Thyroid gland (tissue), 4 donors: ENCODE measurements around the gene NAP1L4. TPM values are rescaled to one million over a fixed set of nuclear protein-coding genes. Genes with fewer than 3 reads are reported as not detected.

Source experiments
- DNase-seq, 2 donors: peaks; one replicate each; pipeline ENCODE4 v3.0.0-alpha.2; 2019
- H3K27ac ChIP-seq, 3 donors: fragments of 200-600 bp; sonication (generic); 1 replicate in 2 of 3; 2 replicates in 1 of 3; pipeline ENCODE4 v1.5.1; 2016 to 2019; ENCODE audit warnings: mild to moderate bottlenecking in 1 of 3, moderate library complexity in 1 of 3
- H3K27me3 ChIP-seq: fragments of 200-600 bp; sonication (generic); one replicate; pipeline ENCODE4 v1.5.1; 2019
- H3K36me3 ChIP-seq, 2 donors: fragments of 200-600 bp; sonication (generic); one replicate each; pipeline ENCODE4 v1.5.1; 2016 to 2019
- H3K4me1 ChIP-seq, 2 donors: fragments of 200-600 bp; sonication (generic); one replicate each; pipeline ENCODE4 v1.5.1; 2017 to 2019
- H3K4me3 ChIP-seq, 3 donors: fragments of 200-600 bp; sonication (generic); replicated peaks in 1 of 3; 1 replicate in 2 of 3; 2 replicates in 1 of 3; pipeline ENCODE4 v1.5.1; 2016; ENCODE audit warnings: mild to moderate bottlenecking in 1 of 3
- H3K9me3 ChIP-seq: fragments of 200-600 bp; sonication (generic); one replicate; pipeline ENCODE4 v1.5.1; 2017
- POLR2A ChIP-seq, 2 donors: fragments of 450-650 bp; IDR thresholded peaks; one replicate each; pipeline ENCODE4 v1.6.1; 2017; ENCODE audit warnings: antibody characterized with exemption in 2 of 2, mild to moderate bottlenecking in 2 of 2, moderate library complexity in 1 of 2
- WGBS, 2 donors: methylation state at CpG; one replicate each; pipeline ENCODE4 v1.1.5; 2017; 5-methylcytosine and 5-hydroxymethylcytosine counted together
- intact Hi-C: fragments of 100-400 bp; cut with DNase I; formaldehyde crosslinking; loops from one replicate; pipeline ENCODE4 v1.15.1; 2023
- total RNA-seq, 4 donors: library from RNA; depleted of rRNA; stranded (reverse); fragments of >200 nt; gene quantifications; one replicate each; pipeline ENCODE4 v1.2.3, GENCODE V29; 2016
- TF ChIP-seq, protein P1 (sequence below), 6 experiments: fragments of 200-600 bp in 3 of 6; fragments of 450-650 bp in 3 of 6; sonication (generic) in 3 of 6; IDR thresholded peaks; one replicate each; pipeline ENCODE4 v1.5.1; 2016 to 2019; ENCODE audit warnings: antibody characterized with exemption in 6 of 6, mild to moderate bottlenecking in 2 of 6, inconsistent platforms in 1 of 6, moderate library complexity in 1 of 6

The NAP1L4 gene
- total RNA-seq, 4 donors from 2014 or later = 104 to 117 (median 108) TPM

DNA sequence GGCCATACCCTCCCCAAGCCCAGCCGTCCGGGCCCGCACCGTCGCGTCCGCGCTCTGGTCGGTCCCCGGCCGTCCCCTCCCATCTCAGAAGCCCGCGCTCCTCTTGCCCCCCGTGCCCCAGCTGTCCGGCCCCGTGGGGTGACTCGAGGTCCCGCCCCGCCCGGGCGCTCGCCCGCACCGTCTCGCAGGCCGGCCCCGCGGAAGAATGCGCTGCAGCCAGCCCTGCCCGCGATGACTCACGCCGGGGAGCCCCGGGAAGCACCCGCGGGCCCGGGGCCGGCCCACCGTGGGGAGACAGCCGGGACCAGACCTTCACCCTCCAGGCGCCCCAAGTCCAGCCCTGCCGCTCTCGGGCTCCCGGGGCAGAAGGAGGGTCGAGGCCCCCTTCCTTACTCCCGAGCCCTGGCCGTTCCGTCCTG is 62.6 kb downstream of the NAP1L4 start:
- Histone ChIP-seq H3K27ac (peak overlapping the region in 1 of 3 donors; percentile 70), H3K4me3 (peak overlapping the region in 2 of 3 donors; percentile 21 to 52), H3K36me3 (no peaks in the 10 kb centered on the region), H3K4me1 (peaks cover 26 to 40% of the 10 kb centered on the region in 2 donors), H3K27me3 (no peaks in the 10 kb centered on the region), H3K9me3 (no peaks in the 10 kb centered on the region)
- WGBS, 2 donors = 0% methylated on average over 1 of the region's 48 CpGs; no CpG with 5 or more reads in 1 of the 2 donors
- no peak for TF ChIP-seq POLR2A (IDR thresholded peaks at IDR 0.05)
- TF ChIP-seq, protein P1, sequence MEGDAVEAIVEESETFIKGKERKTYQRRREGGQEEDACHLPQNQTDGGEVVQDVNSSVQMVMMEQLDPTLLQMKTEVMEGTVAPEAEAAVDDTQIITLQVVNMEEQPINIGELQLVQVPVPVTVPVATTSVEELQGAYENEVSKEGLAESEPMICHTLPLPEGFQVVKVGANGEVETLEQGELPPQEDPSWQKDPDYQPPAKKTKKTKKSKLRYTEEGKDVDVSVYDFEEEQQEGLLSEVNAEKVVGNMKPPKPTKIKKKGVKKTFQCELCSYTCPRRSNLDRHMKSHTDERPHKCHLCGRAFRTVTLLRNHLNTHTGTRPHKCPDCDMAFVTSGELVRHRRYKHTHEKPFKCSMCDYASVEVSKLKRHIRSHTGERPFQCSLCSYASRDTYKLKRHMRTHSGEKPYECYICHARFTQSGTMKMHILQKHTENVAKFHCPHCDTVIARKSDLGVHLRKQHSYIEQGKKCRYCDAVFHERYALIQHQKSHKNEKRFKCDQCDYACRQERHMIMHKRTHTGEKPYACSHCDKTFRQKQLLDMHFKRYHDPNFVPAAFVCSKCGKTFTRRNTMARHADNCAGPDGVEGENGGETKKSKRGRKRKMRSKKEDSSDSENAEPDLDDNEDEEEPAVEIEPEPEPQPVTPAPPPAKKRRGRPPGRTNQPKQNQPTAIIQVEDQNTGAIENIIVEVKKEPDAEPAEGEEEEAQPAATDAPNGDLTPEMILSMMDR (IDR thresholded peaks at IDR 0.05) = no peak
- peak; percentile 63 to 73 for DNase-seq
- intact Hi-C loops = no loop called here

DNA sequence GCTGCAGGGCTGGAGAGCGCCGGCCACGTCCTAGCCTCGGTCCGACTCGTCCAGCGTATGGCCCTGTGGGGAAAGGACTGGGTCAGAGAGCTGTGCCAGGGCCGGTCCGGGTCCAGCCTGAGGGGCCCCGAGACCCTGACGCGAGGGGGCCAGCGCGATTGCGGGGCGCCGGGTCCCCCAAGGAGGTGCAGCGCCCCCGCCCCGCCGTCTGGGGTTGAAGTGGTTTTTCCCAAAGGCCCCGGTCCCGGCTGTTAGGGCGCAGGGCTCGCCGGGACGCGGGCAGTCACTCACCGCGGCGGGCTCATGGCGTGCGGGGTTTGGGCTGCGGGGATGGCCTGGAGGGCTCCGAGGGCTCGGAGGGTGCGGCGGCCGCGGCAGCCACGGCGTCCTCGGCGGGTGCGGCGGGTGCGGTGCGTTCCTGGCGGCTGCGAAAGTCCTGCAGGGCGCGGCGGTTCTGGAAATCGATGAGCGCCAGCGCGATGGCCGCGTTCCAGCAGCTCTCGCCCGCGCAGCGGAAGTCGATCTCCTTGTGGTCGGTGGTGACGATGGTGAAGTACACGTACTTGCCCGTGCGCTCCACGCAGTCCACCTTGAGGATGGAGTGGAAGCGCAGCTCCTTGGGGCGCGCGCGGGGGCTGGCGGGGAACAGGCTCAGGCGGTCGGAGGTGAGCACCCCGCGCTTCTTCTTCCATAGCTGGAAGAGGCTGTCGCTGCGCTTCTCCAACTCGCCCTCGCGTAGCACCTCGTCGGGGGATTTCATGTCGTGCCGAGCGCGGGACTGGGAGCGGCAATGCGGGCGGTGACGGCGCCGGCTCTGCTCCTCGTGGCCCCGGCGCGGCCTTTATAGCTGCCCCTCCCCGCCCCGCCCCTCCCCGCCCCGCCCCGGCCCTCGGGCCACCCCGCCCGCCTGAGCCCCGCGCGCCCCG is 63.3 kb downstream of the NAP1L4 start, which contains the start of gene PHLDA2:
PHLDA2 (minus strand) TSS at position 816 of the 926 bp plus-strand sequence; CDS start at position 760, 56 bp downstream.
- peak; percentile 57 to 70 for TF ChIP-seq POLR2A (IDR thresholded peaks at IDR 0.05)
- TF ChIP-seq, protein P1 (IDR thresholded peaks at IDR 0.05) = peak in 2 of 6 experiments; percentile 7 to 8
- H3K36me3 ChIP-seq = no peaks in the 10 kb centered on the region
- H3K4me3 ChIP-seq = peak within 1 kb of the TSS; percentile 21 to 52 (median 39)
- 8 to 9% methylated on average over 12 to 17 of the region's 113 CpGs for WGBS, 2 donors
- no peaks in the 10 kb centered on the region for H3K9me3 ChIP-seq
- peaks cover 30 to 46% of the 10 kb centered on the region in 2 donors for H3K4me1 ChIP-seq
- H3K27ac ChIP-seq = peak within 1 kb of the TSS in 1 of 3 donors; percentile 70
- H3K27me3 ChIP-seq = no peaks in the 10 kb centered on the region
- intact Hi-C loops = no loop called here
- DNase-seq = peak; percentile 56 to 64

DNA sequence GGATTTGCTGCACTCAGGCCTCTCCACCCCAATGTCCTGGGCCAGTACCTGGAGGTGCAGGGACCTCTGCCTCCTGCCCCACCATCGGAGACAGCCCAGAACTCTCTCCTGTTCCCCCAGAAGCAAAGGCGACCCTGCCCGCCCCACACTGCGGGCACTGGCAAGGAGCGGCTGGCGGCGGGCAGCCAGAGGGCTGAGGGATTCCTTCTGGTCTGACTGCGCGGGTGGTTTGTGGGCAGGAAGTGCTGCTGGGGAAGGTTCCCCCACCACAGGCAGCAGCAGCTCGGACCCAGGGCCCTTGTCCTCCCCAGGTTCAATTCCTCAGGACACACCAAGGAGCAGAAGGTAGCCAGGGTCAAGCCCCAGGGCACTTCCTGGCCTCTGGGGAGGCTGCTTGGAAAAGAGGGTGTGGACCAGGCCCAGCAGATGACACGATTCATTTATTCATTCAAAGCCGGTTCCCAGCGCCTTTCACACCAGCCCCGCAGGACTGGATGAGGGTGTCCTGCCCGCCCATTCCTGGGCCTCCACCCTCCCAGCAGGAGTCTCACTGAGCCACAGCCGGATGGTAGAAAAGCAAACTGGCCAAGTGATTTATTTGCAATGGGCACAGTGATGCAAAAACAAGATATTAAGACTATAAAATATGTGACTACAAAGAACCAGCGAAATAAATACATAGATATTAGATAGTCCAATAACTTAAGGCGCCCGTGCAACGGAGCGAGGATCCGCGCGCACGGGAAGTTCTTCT is 64.1 kb downstream of the NAP1L4 start:
- peaks cover 36 to 54% of the 10 kb centered on the region in 2 donors for H3K4me1 ChIP-seq
- peak in 1 of 2 donors; percentile 23 for DNase-seq

DNA sequence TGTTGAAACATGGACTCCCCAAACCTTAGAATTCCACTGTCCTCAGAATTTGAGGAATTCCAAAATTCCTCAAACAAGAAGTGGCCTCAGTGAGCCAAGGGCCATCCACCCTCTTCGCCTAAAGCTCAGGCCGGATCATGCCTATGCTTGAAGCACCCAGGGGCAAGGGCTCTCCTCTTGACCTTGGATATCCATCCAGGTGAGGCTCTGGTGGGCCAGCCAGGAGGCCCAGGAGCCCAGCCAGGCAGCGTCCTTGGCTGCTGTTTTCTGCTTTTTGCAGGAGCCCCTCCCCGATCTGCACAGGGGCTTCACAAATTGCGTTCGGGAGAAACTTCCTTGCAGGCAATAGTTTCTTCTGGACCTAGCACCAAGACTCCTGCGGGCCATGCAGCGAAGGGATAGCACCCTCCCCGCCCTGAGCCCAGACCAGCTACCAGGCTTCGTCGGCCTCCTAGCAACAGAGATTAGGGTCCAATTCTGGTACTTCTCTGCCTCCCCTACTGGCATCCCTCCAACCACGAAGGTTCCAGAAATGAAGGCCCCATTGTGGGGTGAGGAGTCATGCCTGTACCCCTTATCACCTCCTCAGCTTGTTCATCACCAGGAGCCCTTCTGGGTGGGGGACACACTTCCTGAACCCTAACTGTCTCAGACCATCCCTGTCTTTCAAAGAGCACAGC is 64.9 kb downstream of the NAP1L4 start:
- peak overlapping the region in 1 of 3 donors; percentile 24 for H3K27ac ChIP-seq
- no peaks in the 10 kb centered on the region for H3K27me3 ChIP-seq
- no peaks in the 10 kb centered on the region for H3K36me3 ChIP-seq
- WGBS, 2 donors = 93 to 96% methylated on average over 8 to 12 of the region's 12 CpGs
- no peak overlapping the region for H3K4me3 ChIP-seq
- intact Hi-C loops = no loop called here
- H3K4me1 ChIP-seq = peaks cover 36 to 59% of the 10 kb centered on the region in 2 donors
- H3K9me3 ChIP-seq = no peaks in the 10 kb centered on the region
- TF ChIP-seq, protein P1 (IDR thresholded peaks at IDR 0.05) = no peak
- no peak for TF ChIP-seq POLR2A (IDR thresholded peaks at IDR 0.05)
- DNase-seq = no peak

More for the DNA sequence above, 64.1 kb downstream of the NAP1L4 start:
- intact Hi-C loops = no loop called here
- no peaks in the 10 kb centered on the region for H3K27me3 ChIP-seq
- TF ChIP-seq, protein P1 (IDR thresholded peaks at IDR 0.05) = no peak
- TF ChIP-seq POLR2A (IDR thresholded peaks at IDR 0.05) = no peak
- H3K27ac ChIP-seq = peak overlapping the region in 1 of 3 donors; percentile 70
- peak overlapping the region in 1 of 3 donors; percentile 52 for H3K4me3 ChIP-seq
- no peaks in the 10 kb centered on the region for H3K9me3 ChIP-seq
- H3K36me3 ChIP-seq = no peaks in the 10 kb centered on the region
- 64 to 67% methylated on average over 25 of the region's 25 CpGs for WGBS, 2 donors
